ENCODE results near the gene TBC1D9. TPM values are rescaled to one million over a fixed set of nuclear protein-coding genes. Genes with fewer than 3 reads are reported as not detected.

Gene TBC1D9
- 10 to 100 TPM in 3 of 4 donors, 1 to 10 TPM in 1; 6.8 to 27.0 (median 10.7) TPM for polyA plus RNA-seq
- long read RNA-seq, donor 1, full-length matches to known transcripts: 4 of 9 reads
- long read RNA-seq, donor 1, partial matches to known transcripts: 5 of 9 reads
- long read RNA-seq, donor 1, other reads (novel, unspliced or antisense): 0 of 9 reads
- long read RNA-seq, donor 2: 0 reads
- long read RNA-seq, donor 3: 0 reads
- long read RNA-seq, donor 4: 0 reads
- long read RNA-seq, donor 5: 0 reads
- long read RNA-seq, donor 6: 0 reads
- long read RNA-seq, donor 7, partial matches to known transcripts: 0 of 1 reads
- long read RNA-seq, donor 7, other reads (novel, unspliced or antisense): 0 of 1 reads
- long read RNA-seq, donor 8: 0 reads
- long read RNA-seq, donor 9: 0 reads
- long read RNA-seq, donor 10: 0 reads

- 1% methylated on average over 59 to 73 of the region's 73 CpGs for WGBS, 3 donors
- DNase-seq: peak; percentile 91 to 94
- FAIRE-seq: no peak
Measured at GRCh38 chr4:140756319-140757231, at the start of gene TBC1D9. Gene TBC1D9 (minus strand): TSS chr4:140756385. CDS start chr4:140756045, 340 bp downstream.

GRCh38 chr4:140805293-140805692, 49.1 kb upstream of the TBC1D9 start:
- H3K36me3 ChIP-seq (ENCODE audit: control insufficient read depth in 3 of 3, insufficient read depth in 2 of 3, low read depth in 1 of 3, low read length in 3 of 3): no peaks in the 10 kb centered on the region
- no peak overlapping the region for H3K4me3 ChIP-seq (ENCODE audit: low read depth in 1 of 3, low read length in 3 of 3)
- no peak overlapping the region for H3K27ac ChIP-seq (ENCODE audit: low read depth in 1 of 3, low read length in 2 of 3)
- H3K4me1 ChIP-seq (ENCODE audit: control insufficient read depth in 3 of 3, insufficient read depth in 2 of 3, low read depth in 1 of 3, low read length in 2 of 3): no peaks in the 10 kb centered on the region
- no peak for FAIRE-seq
- no peak for DNase-seq
- H3K9me3 ChIP-seq (ENCODE audit: control insufficient read depth in 2 of 2, insufficient read depth in 1 of 2, low read depth in 1 of 2, low read length in 1 of 2): no peaks in the 10 kb centered on the region
- H3K27me3 ChIP-seq (ENCODE audit: control insufficient read depth in 3 of 3, insufficient read depth in 3 of 3, low read length in 3 of 3): no peaks in the 10 kb centered on the region

More at GRCh38 chr4:140756319-140757231, at the start of gene TBC1D9:
- H3K27ac ChIP-seq (ENCODE audit: low read depth in 1 of 3, low read length in 2 of 3): peak within 1 kb of the TSS; percentile 94 to 100 (median 99)
- H3K36me3 ChIP-seq (ENCODE audit: control insufficient read depth in 3 of 3, insufficient read depth in 2 of 3, low read depth in 1 of 3, low read length in 3 of 3): peaks cover 0 to 4% (median 0%) of the 10 kb centered on the region in 3 donors
- H3K4me3 ChIP-seq (ENCODE audit: low read depth in 1 of 3, low read length in 3 of 3): peak within 1 kb of the TSS; percentile 71 to 92 (median 76)
- H3K27me3 ChIP-seq (ENCODE audit: control insufficient read depth in 3 of 3, insufficient read depth in 3 of 3, low read length in 3 of 3): no peaks in the 10 kb centered on the region
- H3K4me1 ChIP-seq (ENCODE audit: control insufficient read depth in 3 of 3, insufficient read depth in 2 of 3, low read depth in 1 of 3, low read length in 2 of 3): peaks cover 0 to 23% (median 3%) of the 10 kb centered on the region in 3 donors
- no peaks in the 10 kb centered on the region for H3K9me3 ChIP-seq (ENCODE audit: control insufficient read depth in 2 of 2, insufficient read depth in 1 of 2, low read depth in 1 of 2, low read length in 1 of 2)

- no peak overlapping the region for H3K4me3 ChIP-seq (ENCODE audit: low read depth in 1 of 3, low read length in 3 of 3)
- no peak overlapping the region for H3K27ac ChIP-seq (ENCODE audit: low read depth in 1 of 3, low read length in 2 of 3)
- 97 to 98% (median 98%) methylated on average over 5 of the region's 5 CpGs for WGBS, 3 donors
- no peaks in the 10 kb centered on the region for H3K4me1 ChIP-seq (ENCODE audit: control insufficient read depth in 3 of 3, insufficient read depth in 2 of 3, low read depth in 1 of 3, low read length in 2 of 3)
- no peak for DNase-seq
- no peaks in the 10 kb centered on the region for H3K9me3 ChIP-seq (ENCODE audit: control insufficient read depth in 2 of 2, insufficient read depth in 1 of 2, low read depth in 1 of 2, low read length in 1 of 2)
- FAIRE-seq: no peak
- H3K36me3 ChIP-seq (ENCODE audit: control insufficient read depth in 3 of 3, insufficient read depth in 2 of 3, low read depth in 1 of 3, low read length in 3 of 3): no peaks in the 10 kb centered on the region
- no peaks in the 10 kb centered on the region for H3K27me3 ChIP-seq (ENCODE audit: control insufficient read depth in 3 of 3, insufficient read depth in 3 of 3, low read length in 3 of 3)
Measured at GRCh38 chr4:140802591-140802990, 46.4 kb upstream of the TBC1D9 start.

- no peak overlapping the region for H3K27ac ChIP-seq (ENCODE audit: low read depth in 1 of 3, low read length in 2 of 3)
- WGBS, 3 donors: 69 to 77% (median 74%) methylated on average over 5 of the region's 5 CpGs
- H3K9me3 ChIP-seq (ENCODE audit: control insufficient read depth in 2 of 2, insufficient read depth in 1 of 2, low read depth in 1 of 2, low read length in 1 of 2): no peaks in the 10 kb centered on the region
- H3K4me1 ChIP-seq (ENCODE audit: control insufficient read depth in 3 of 3, insufficient read depth in 2 of 3, low read depth in 1 of 3, low read length in 2 of 3): no peaks in the 10 kb centered on the region
- H3K36me3 ChIP-seq (ENCODE audit: control insufficient read depth in 3 of 3, insufficient read depth in 2 of 3, low read depth in 1 of 3, low read length in 3 of 3): no peaks in the 10 kb centered on the region
- no peak overlapping the region for H3K4me3 ChIP-seq (ENCODE audit: low read depth in 1 of 3, low read length in 3 of 3)
- DNase-seq (no peak), FAIRE-seq (no peak)
- no peaks in the 10 kb centered on the region for H3K27me3 ChIP-seq (ENCODE audit: control insufficient read depth in 3 of 3, insufficient read depth in 3 of 3, low read length in 3 of 3)
Measured at GRCh38 chr4:140800666-140801065, 44.5 kb upstream of the TBC1D9 start.

- no peak overlapping the region for H3K27ac ChIP-seq (ENCODE audit: low read depth in 1 of 3, low read length in 2 of 3)
- H3K27me3 ChIP-seq (ENCODE audit: control insufficient read depth in 3 of 3, insufficient read depth in 3 of 3, low read length in 3 of 3): no peaks in the 10 kb centered on the region
- no peak for FAIRE-seq
- DNase-seq: no peak
- no peaks in the 10 kb centered on the region for H3K9me3 ChIP-seq (ENCODE audit: control insufficient read depth in 2 of 2, insufficient read depth in 1 of 2, low read depth in 1 of 2, low read length in 1 of 2)
- no peaks in the 10 kb centered on the region for H3K36me3 ChIP-seq (ENCODE audit: control insufficient read depth in 3 of 3, insufficient read depth in 2 of 3, low read depth in 1 of 3, low read length in 3 of 3)
- no peaks in the 10 kb centered on the region for H3K4me1 ChIP-seq (ENCODE audit: control insufficient read depth in 3 of 3, insufficient read depth in 2 of 3, low read depth in 1 of 3, low read length in 2 of 3)
- WGBS, 3 donors: 71 to 89% (median 82%) methylated on average over 5 of the region's 5 CpGs
- H3K4me3 ChIP-seq (ENCODE audit: low read depth in 1 of 3, low read length in 3 of 3): no peak overlapping the region
Measured at GRCh38 chr4:140799686-140800225, 43.6 kb upstream of the TBC1D9 start.

GRCh38 chr4:140793291-140793690, 37.1 kb upstream of the TBC1D9 start:
- FAIRE-seq: no peak

GRCh38 chr4:140790765-140791164, 34.6 kb upstream of the TBC1D9 start:
- no peaks in the 10 kb centered on the region for H3K4me1 ChIP-seq (ENCODE audit: control insufficient read depth in 3 of 3, insufficient read depth in 2 of 3, low read depth in 1 of 3, low read length in 2 of 3)
- peaks cover 0 to 8% of the 10 kb centered on the region in 2 donors for H3K9me3 ChIP-seq (ENCODE audit: control insufficient read depth in 2 of 2, insufficient read depth in 1 of 2, low read depth in 1 of 2, low read length in 1 of 2)
- DNase-seq (no peak), FAIRE-seq (no peak)
- H3K4me3 ChIP-seq (ENCODE audit: low read depth in 1 of 3, low read length in 3 of 3): no peak overlapping the region
- no peaks in the 10 kb centered on the region for H3K36me3 ChIP-seq (ENCODE audit: control insufficient read depth in 3 of 3, insufficient read depth in 2 of 3, low read depth in 1 of 3, low read length in 3 of 3)
- WGBS, 3 donors: 83 to 89% (median 85%) methylated on average over 3 of the region's 3 CpGs
- peak overlapping the region in 1 of 3 donors; percentile 85 for H3K27ac ChIP-seq (ENCODE audit: low read depth in 1 of 3, low read length in 2 of 3)
- no peaks in the 10 kb centered on the region for H3K27me3 ChIP-seq (ENCODE audit: control insufficient read depth in 3 of 3, insufficient read depth in 3 of 3, low read length in 3 of 3)

More at GRCh38 chr4:140793291-140793690, 37.1 kb upstream of the TBC1D9 start:
- no peaks in the 10 kb centered on the region for H3K36me3 ChIP-seq (ENCODE audit: control insufficient read depth in 3 of 3, insufficient read depth in 2 of 3, low read depth in 1 of 3, low read length in 3 of 3)
- no peaks in the 10 kb centered on the region for H3K4me1 ChIP-seq (ENCODE audit: control insufficient read depth in 3 of 3, insufficient read depth in 2 of 3, low read depth in 1 of 3, low read length in 2 of 3)
- no peak overlapping the region for H3K4me3 ChIP-seq (ENCODE audit: low read depth in 1 of 3, low read length in 3 of 3)
- DNase-seq: no peak
- no peak overlapping the region for H3K27ac ChIP-seq (ENCODE audit: low read depth in 1 of 3, low read length in 2 of 3)
- 71 to 79% (median 71%) methylated on average over 2 of the region's 2 CpGs for WGBS, 3 donors
- H3K27me3 ChIP-seq (ENCODE audit: control insufficient read depth in 3 of 3, insufficient read depth in 3 of 3, low read length in 3 of 3): no peaks in the 10 kb centered on the region
- H3K9me3 ChIP-seq (ENCODE audit: control insufficient read depth in 2 of 2, insufficient read depth in 1 of 2, low read depth in 1 of 2, low read length in 1 of 2): peaks cover 0 to 5% of the 10 kb centered on the region in 2 donors

GRCh38 chr4:140790171-140790570, 34.0 kb upstream of the TBC1D9 start:
- no peaks in the 10 kb centered on the region for H3K36me3 ChIP-seq (ENCODE audit: control insufficient read depth in 3 of 3, insufficient read depth in 2 of 3, low read depth in 1 of 3, low read length in 3 of 3)
- FAIRE-seq (no peak), DNase-seq (no peak)
- no peak overlapping the region for H3K4me3 ChIP-seq (ENCODE audit: low read depth in 1 of 3, low read length in 3 of 3)
- 64 to 85% (median 69%) methylated on average over 4 of the region's 4 CpGs for WGBS, 3 donors
- no peaks in the 10 kb centered on the region for H3K4me1 ChIP-seq (ENCODE audit: control insufficient read depth in 3 of 3, insufficient read depth in 2 of 3, low read depth in 1 of 3, low read length in 2 of 3)
- H3K9me3 ChIP-seq (ENCODE audit: control insufficient read depth in 2 of 2, insufficient read depth in 1 of 2, low read depth in 1 of 2, low read length in 1 of 2): peaks cover 0 to 8% of the 10 kb centered on the region in 2 donors
- no peaks in the 10 kb centered on the region for H3K27me3 ChIP-seq (ENCODE audit: control insufficient read depth in 3 of 3, insufficient read depth in 3 of 3, low read length in 3 of 3)
- H3K27ac ChIP-seq (ENCODE audit: low read depth in 1 of 3, low read length in 2 of 3): peak overlapping the region in 2 of 3 donors; percentile 22 to 85

All from small intestine (tissue), 16 donors.